ENCODE data around the gene THOC7. TPM values are rescaled to one million over a fixed set of nuclear protein-coding genes. Genes with fewer than 3 reads are reported as not detected.

The THOC7 gene
- total RNA-seq (37.3 TPM), polyA plus RNA-seq (10 to 100 TPM; 73.8 to 96.7 (median 85.4) TPM)

DNA sequence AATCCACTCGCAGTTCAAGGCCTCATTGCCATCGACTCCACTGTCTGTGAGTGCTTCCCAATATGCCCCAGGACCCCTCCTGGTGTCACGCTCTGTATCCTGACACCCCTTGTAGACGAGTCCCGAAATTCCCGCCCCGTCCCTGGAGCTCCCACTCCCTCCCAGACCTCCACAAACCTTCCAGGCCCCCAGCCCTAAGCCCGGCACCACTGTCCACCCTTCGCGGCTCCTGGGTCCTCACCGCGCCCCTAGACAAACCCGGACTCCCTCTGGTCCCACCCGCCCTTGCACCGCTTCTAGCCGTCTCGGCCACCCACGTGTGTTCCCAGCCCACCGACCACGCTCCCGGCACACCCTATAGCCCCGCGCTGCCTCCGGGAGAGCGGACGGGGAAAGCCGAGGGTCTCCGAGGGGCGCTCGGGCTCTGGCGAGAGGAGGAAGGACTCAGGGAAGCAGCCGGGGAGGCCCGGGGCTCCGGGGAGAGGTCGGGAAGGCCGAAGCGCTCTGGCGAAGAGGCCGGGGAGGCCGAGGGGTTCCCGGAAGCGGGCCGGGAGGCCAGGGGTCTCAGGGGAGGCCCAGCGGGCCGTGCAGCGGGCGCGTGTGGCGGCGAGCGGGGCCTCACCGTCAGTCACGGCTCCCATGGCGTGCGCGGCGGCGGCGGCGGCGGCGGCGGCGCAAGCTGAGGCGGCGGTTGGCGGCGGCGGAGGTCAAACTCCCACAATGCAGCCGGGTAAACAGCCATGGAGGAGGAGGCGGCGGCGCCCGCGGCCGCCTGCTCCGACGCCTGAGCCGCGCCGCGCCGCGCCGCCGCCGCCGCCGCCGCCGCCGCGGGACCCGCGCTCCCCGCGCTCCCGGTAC, at the start of gene THOC7, which contains the start of gene ATXN7:
TSS of gene THOC7 (minus strand) at position 656 of the 858 bp plus-strand sequence. CDS start at position 641, 15 bp downstream.
TSS of gene ATXN7 (plus strand) at position 718 of the 858 bp plus-strand sequence. CDS start 48,732 bp downstream, outside the sequence.
- no peaks in the 10 kb centered on the region for H3K36me3 ChIP-seq (ENCODE audit: control insufficient read depth, insufficient read depth, low read length)
- H3K4me1 ChIP-seq (ENCODE audit: control insufficient read depth, insufficient read depth, low read length, poor library complexity, severe bottlenecking) = peaks cover 27% of the 10 kb centered on the region
- H3K4me1 Mint-ChIP-seq = peaks cover 38 to 77% (median 63%) of the 10 kb centered on the region in 4 donors
- peaks cover 9% of the 10 kb centered on the region for H3K36me3 Mint-ChIP-seq
- H3K27ac ChIP-seq (ENCODE audit: insufficient read depth, low read length, poor library complexity, severe bottlenecking) = peak within 1 kb of the TSS; percentile 63
- H3K4me3 ChIP-seq (ENCODE audit: low read depth, low read length) = peak within 1 kb of the TSS; percentile 84
- H3K9me3 Mint-ChIP-seq = no peaks in the 10 kb centered on the region
- no peaks in the 10 kb centered on the region for H3K9me3 ChIP-seq (ENCODE audit: control insufficient read depth in 2 of 2, low read length in 2 of 2)
- peak within 1 kb of the TSS; percentile 95 to 96 (median 96) for H3K27ac Mint-ChIP-seq
- no peaks in the 10 kb centered on the region for H3K27me3 ChIP-seq (ENCODE audit: control insufficient read depth, insufficient read depth, low read length)
- no peaks in the 10 kb centered on the region for H3K27me3 Mint-ChIP-seq
- peak; percentile 81 to 83 for ATAC-seq (ENCODE audit: low read depth in 2 of 2)
- H3K4me3 Mint-ChIP-seq = peak within 1 kb of the TSS; percentile 94 to 98 (median 96)
- DNase-seq = peak; percentile 66 to 77 (median 74)

DNA sequence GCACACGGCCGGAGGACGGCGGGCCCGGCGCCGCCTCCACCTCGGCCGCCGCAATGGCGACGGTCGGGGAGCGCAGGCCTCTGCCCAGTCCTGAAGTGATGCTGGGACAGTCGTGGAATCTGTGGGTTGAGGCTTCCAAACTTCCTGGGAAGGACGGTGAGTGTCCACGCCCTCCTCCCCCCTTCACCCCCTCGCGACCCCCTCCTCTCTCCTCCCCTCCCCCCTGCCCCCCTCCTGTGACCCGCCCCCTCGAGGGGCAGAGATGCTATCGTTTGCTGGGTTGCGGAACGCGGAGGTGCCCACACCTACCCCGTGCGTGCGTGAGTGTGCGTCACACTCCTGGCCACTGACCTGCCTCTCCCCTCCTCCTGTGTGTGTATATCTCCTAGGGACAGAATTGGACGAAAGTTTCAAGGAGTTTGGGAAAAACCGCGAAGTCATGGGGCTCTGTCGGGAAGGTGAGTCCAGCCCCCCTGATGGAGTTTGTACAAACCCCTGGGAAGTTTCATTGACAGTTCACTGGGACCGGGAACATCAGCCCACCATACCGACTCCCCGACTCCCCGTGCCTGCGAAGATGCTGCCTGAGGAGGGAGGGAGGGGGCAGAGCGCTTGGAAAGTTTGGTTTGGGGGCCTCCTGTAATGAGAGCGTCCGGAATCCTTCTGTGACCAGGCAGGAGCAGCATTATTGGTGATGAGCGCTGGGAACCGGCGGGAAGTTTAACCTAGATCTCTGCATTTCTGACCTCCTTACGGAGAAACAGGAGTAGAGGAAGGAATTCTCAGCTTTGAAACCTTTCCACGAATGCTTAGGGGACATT, 49.4 kb upstream of the THOC7 start:
- Histone ChIP-seq H3K36me3 (ENCODE audit: control insufficient read depth, insufficient read depth, low read length) (peaks cover 14% of the 10 kb centered on the region), H3K9me3 (ENCODE audit: control insufficient read depth in 2 of 2, low read length in 2 of 2) (no peaks in the 10 kb centered on the region), H3K4me3 (ENCODE audit: low read depth, low read length) (peak overlapping the region; percentile 83)

DNA sequence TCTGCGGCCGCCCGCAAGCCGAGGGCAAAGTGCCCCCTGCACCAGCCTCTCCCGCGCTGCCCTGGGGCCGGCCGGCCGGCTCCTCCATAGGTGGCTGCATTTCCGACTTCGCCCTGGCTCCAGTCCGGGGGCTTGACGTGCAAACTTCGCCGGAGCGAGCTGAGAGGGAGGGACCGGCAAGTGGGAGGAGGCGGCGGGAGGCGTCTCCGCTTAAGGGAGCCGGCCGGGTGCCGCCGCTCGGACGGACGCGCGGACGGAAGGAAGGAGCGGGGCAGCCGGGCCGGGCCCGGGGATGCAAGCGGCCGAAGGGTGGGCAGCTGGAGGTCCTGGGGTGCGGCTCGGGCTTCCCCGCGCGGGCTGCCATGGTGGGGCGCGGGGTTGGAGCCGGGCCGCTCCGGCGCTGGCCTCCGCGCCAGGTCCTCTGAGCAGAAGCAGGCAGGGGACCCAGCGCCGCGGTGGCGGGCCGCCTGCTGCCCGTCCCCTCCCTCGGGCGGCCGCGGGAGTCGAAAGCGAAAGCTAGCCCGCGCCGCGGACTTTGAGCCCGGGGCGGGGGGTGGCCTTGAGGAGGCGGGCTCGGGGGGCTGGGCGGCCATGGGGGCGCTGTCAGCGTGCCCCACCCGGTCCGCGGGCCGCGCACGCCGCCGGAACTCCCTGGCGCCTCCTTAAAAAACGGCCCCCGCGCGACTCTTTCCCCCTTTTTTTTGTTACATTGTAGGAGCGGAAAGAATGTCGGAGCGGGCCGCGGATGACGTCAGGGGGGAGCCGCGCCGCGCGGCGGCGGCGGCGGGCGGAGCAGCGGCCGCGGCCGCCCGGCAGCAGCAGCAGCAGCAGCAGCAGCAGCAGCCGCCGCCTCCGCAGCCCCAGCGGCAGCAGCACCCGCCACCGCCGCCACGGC, 48.5 kb upstream of the THOC7 start, which contains the start of gene SCAANT1:
TSS of gene SCAANT1 (minus strand) at position 511 of the 895 bp plus-strand sequence.
- Mint-ChIP-seq H3K27ac (peak within 1 kb of the TSS; percentile 95 to 96 (median 96)), H3K9me3 (no peaks in the 10 kb centered on the region), H3K36me3 (peaks cover 4% of the 10 kb centered on the region), H3K4me3 (peak within 1 kb of the TSS; percentile 91 to 98 (median 92)), H3K27me3 (peaks cover 9% of the 10 kb centered on the region), H3K4me1 (peaks cover 30 to 50% (median 38%) of the 10 kb centered on the region in 4 donors)
- peak within 1 kb of the TSS; percentile 83 for H3K4me3 ChIP-seq (ENCODE audit: low read depth, low read length)
- no peaks in the 10 kb centered on the region for H3K9me3 ChIP-seq (ENCODE audit: control insufficient read depth in 2 of 2, low read length in 2 of 2)
- peak; percentile 63 to 70 for ATAC-seq (ENCODE audit: low read depth in 2 of 2)
- H3K27ac ChIP-seq (ENCODE audit: insufficient read depth, low read length, poor library complexity, severe bottlenecking) = peak within 1 kb of the TSS; percentile 94
- no peaks in the 10 kb centered on the region for H3K27me3 ChIP-seq (ENCODE audit: control insufficient read depth, insufficient read depth, low read length)
- DNase-seq = peak; percentile 78 to 89 (median 83)
- peaks cover 21% of the 10 kb centered on the region for H3K4me1 ChIP-seq (ENCODE audit: control insufficient read depth, insufficient read depth, low read length, poor library complexity, severe bottlenecking)
- peaks cover 9% of the 10 kb centered on the region for H3K36me3 ChIP-seq (ENCODE audit: control insufficient read depth, insufficient read depth, low read length)

More for the DNA sequence above, 49.4 kb upstream of the THOC7 start:
- Histone ChIP-seq H3K4me1 (ENCODE audit: control insufficient read depth, insufficient read depth, low read length, poor library complexity, severe bottlenecking) (peaks cover 21% of the 10 kb centered on the region), H3K27me3 (ENCODE audit: control insufficient read depth, insufficient read depth, low read length) (no peaks in the 10 kb centered on the region), H3K27ac (ENCODE audit: insufficient read depth, low read length, poor library complexity, severe bottlenecking) (peak overlapping the region; percentile 94)
- H3K4me1 Mint-ChIP-seq = peaks cover 30 to 51% (median 44%) of the 10 kb centered on the region in 4 donors
- no peaks in the 10 kb centered on the region for H3K9me3 Mint-ChIP-seq
- peak overlapping the region in 2 of 3 donors; percentile 90 to 96 for H3K27ac Mint-ChIP-seq
- peaks cover 9% of the 10 kb centered on the region for H3K27me3 Mint-ChIP-seq
- peaks cover 13% of the 10 kb centered on the region for H3K36me3 Mint-ChIP-seq
- ATAC-seq (ENCODE audit: low read depth in 2 of 2) (peak; percentile 5 to 6), DNase-seq (peak; percentile 42 to 56 (median 54))
- H3K4me3 Mint-ChIP-seq = peak overlapping the region; percentile 85 to 92 (median 92)

DNA sequence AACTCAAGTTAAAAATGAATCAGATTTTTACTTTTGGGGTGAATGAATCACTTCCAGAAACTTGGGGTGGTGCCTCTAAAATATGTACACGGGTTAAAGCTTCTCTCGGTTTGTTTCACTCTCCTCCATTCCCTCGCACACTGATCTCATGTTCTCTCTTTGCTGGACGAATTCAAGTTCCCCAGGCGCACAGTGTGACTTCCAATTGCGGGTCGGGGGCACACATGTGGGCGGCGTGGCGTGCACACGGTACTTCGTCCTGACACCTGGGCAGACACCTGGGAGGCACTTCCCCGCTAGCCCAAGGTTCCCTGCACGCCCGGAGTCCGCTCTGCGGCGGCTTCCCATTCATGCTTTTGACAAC, 47.9 kb upstream of the THOC7 start:
- ATAC-seq (ENCODE audit: low read depth in 2 of 2) (peak; percentile 9 to 18), DNase-seq (peak in 1 of 3 donors; percentile 61)
- Histone ChIP-seq H3K4me3 (ENCODE audit: low read depth, low read length) (peak overlapping the region; percentile 75), H3K27ac (ENCODE audit: insufficient read depth, low read length, poor library complexity, severe bottlenecking) (peak overlapping the region; percentile 94), H3K4me1 (ENCODE audit: control insufficient read depth, insufficient read depth, low read length, poor library complexity, severe bottlenecking) (peaks cover 21% of the 10 kb centered on the region), H3K27me3 (ENCODE audit: control insufficient read depth, insufficient read depth, low read length) (no peaks in the 10 kb centered on the region), H3K9me3 (ENCODE audit: control insufficient read depth in 2 of 2, low read length in 2 of 2) (no peaks in the 10 kb centered on the region), H3K36me3 (ENCODE audit: control insufficient read depth, insufficient read depth, low read length) (peaks cover 9% of the 10 kb centered on the region)
- Mint-ChIP-seq H3K4me1 (peaks cover 27 to 50% (median 38%) of the 10 kb centered on the region in 4 donors), H3K4me3 (peak overlapping the region; percentile 91 to 98 (median 92)), H3K27ac (peak overlapping the region; percentile 94 to 96 (median 95)), H3K36me3 (peaks cover 4% of the 10 kb centered on the region), H3K9me3 (no peaks in the 10 kb centered on the region), H3K27me3 (peaks cover 9% of the 10 kb centered on the region)

DNA sequence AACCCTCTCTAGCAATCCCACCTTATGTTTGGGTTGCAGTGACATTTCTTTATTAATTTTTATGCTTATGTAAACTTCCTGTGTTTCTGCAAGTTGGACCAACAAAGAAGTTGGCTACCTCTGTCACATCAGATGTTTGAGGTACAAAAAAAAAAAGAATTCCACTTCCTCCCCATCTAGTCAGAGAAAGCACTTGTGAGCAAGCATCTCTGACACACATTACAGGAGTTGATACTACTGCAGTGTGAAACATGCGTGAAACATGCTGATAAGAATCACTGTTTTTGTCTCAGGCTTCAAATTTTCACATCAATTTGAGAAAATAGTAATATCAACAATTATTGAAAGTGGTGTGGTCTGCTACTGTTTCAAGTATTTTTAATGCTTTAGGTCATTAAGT, 47.3 kb upstream of the THOC7 start:
- H3K27ac Mint-ChIP-seq = peak overlapping the region; percentile 94 to 96 (median 95)
- Histone ChIP-seq H3K9me3 (ENCODE audit: control insufficient read depth in 2 of 2, low read length in 2 of 2) (no peaks in the 10 kb centered on the region), H3K4me1 (ENCODE audit: control insufficient read depth, insufficient read depth, low read length, poor library complexity, severe bottlenecking) (peaks cover 21% of the 10 kb centered on the region), H3K27ac (ENCODE audit: insufficient read depth, low read length, poor library complexity, severe bottlenecking) (peak overlapping the region; percentile 94), H3K27me3 (ENCODE audit: control insufficient read depth, insufficient read depth, low read length) (no peaks in the 10 kb centered on the region), H3K4me3 (ENCODE audit: low read depth, low read length) (peak overlapping the region; percentile 75), H3K36me3 (ENCODE audit: control insufficient read depth, insufficient read depth, low read length) (peaks cover 5% of the 10 kb centered on the region)
- peak overlapping the region; percentile 91 to 98 (median 92) for H3K4me3 Mint-ChIP-seq
- H3K9me3 Mint-ChIP-seq = no peaks in the 10 kb centered on the region
- peaks cover 9% of the 10 kb centered on the region for H3K27me3 Mint-ChIP-seq
- peaks cover 4% of the 10 kb centered on the region for H3K36me3 Mint-ChIP-seq
- peaks cover 23 to 50% (median 36%) of the 10 kb centered on the region in 4 donors for H3K4me1 Mint-ChIP-seq
- ATAC-seq (ENCODE audit: low read depth in 2 of 2) (peak in 1 of 2 donors; percentile 21), DNase-seq (peak; percentile 4 to 63 (median 62))

DNA sequence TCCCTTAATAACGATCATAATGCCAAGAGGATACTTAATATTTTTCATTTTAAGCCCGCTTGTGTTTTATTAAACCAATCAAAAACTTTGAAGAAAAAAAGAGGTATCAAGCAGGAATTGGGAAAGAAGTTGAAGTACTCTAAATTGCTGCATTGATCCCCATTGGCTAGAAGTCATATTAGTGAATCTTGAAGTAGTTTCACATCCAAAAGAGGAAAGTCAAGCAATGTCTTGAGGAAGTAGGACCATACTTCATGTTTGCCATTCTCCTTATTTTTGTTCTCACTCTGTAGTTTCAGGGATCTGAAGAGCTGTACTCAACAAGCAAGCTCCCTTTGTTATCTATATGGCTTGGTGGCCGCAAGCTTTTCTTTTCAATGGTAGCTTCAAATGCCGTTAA, 46.4 kb upstream of the THOC7 start:
- Histone ChIP-seq H3K9me3 (ENCODE audit: control insufficient read depth in 2 of 2, low read length in 2 of 2) (no peaks in the 10 kb centered on the region), H3K4me1 (ENCODE audit: control insufficient read depth, insufficient read depth, low read length, poor library complexity, severe bottlenecking) (peaks cover 21% of the 10 kb centered on the region), H3K4me3 (ENCODE audit: low read depth, low read length) (no peak overlapping the region), H3K36me3 (ENCODE audit: control insufficient read depth, insufficient read depth, low read length) (no peaks in the 10 kb centered on the region), H3K27me3 (ENCODE audit: control insufficient read depth, insufficient read depth, low read length) (no peaks in the 10 kb centered on the region), H3K27ac (ENCODE audit: insufficient read depth, low read length, poor library complexity, severe bottlenecking) (peak overlapping the region; percentile 94)
- DNase-seq = no peak
- H3K4me1 Mint-ChIP-seq = peaks cover 23 to 50% (median 35%) of the 10 kb centered on the region in 4 donors
- no peak for ATAC-seq (ENCODE audit: low read depth in 2 of 2)
- peak overlapping the region in 1 of 3 donors; percentile 78 for H3K27ac Mint-ChIP-seq
- peaks cover 9% of the 10 kb centered on the region for H3K27me3 Mint-ChIP-seq
- H3K36me3 Mint-ChIP-seq = peaks cover 4% of the 10 kb centered on the region
- H3K4me3 Mint-ChIP-seq = peak overlapping the region in 3 of 4 donors; percentile 17 to 91 (median 32)
- no peaks in the 10 kb centered on the region for H3K9me3 Mint-ChIP-seq

Measured in CD4-positive, CD25-positive, alpha-beta regulatory T cell (primary cell).